CD4-positive, alpha-beta T cell treated with Interleukin-21 for 1 hour (primary cell): ENCODE results near the gene DDA1.

Source experiments
- DNase-seq: peaks from one replicate; pipeline ENCODE4 v3.0.0-alpha.2; 2020

DDA1 gene

DNA sequence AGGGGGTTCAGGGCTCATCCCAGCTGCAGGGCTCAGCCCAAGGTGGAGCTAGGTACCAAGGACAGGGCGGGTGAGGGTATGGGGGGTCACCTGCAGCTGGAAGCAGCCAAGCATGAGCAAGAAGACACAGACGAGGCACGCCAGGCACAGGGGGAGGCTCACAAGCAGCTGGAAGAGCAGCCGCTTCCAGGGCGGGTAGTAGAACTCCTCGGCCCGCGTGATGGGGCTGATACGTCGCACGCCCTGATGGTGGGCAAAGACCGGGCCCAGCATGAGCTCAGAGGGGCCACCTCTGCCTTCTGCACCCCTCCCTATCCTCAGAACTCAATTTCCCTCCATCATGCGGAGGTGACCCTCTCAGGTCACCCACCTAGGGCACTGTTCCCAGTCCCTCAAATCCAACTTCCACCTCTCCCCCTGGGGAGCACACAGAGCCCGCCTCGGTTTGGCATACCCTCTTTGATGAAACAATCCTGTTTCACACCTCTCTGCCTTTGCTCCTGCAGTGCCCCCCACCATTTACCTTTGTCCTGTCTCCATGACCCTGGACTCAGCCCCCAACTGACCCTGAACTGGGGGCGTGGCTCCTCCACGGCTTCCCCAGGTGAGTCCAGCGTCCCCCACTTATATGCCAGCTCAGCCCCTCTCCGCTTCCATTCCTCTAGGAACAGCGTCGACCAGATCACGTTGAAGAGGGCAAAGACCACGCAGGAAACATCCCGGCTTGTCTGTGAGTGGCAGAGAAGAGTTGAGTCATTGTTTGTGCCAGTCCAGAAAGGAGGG, 21.1 kb downstream of the DDA1 start:
- DNase-seq: no peak

DNA sequence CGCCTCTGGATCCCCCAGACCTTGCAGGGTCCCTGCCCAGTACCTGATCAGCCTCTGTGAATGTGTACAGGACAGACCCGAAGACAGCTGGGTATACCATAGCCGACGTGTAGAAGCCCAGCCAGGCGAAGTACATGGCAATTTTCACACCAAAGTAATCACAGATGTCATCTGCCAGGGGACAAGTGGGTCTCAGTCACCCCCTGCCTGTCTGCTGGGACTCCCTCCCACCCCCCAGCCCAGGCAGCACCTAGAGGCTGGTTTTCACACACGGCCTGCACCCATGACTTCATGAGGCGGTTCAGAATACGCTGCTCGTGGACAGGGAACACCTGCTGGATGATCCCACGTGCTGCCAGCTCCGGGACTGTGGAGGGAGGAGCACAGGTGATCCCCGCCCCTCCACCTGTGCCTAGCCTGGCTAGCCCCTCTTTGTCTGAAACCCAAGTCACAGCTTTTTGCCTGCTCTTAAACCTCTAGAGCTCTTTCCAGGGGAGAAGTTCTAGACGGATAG, 21.7 kb downstream of the DDA1 start:
- DNase-seq: no peak

DNA sequence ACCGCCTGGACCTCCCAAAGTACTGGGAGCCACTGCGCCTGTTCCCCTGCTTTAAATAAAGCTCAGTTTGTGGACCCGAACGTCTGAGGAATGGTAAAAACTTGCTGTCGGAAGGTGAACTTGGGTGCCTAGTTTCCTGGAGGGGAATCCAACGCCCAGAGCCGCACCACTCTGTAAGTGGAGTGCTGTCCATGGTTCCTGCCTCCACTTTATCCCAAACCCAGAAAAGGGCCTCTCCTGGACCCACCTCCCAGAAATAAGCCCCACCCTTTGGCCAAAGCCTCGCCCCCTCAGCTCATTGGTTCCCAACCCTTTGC, 23.0 kb downstream of the DDA1 start:
- no peak for DNase-seq

DNA sequence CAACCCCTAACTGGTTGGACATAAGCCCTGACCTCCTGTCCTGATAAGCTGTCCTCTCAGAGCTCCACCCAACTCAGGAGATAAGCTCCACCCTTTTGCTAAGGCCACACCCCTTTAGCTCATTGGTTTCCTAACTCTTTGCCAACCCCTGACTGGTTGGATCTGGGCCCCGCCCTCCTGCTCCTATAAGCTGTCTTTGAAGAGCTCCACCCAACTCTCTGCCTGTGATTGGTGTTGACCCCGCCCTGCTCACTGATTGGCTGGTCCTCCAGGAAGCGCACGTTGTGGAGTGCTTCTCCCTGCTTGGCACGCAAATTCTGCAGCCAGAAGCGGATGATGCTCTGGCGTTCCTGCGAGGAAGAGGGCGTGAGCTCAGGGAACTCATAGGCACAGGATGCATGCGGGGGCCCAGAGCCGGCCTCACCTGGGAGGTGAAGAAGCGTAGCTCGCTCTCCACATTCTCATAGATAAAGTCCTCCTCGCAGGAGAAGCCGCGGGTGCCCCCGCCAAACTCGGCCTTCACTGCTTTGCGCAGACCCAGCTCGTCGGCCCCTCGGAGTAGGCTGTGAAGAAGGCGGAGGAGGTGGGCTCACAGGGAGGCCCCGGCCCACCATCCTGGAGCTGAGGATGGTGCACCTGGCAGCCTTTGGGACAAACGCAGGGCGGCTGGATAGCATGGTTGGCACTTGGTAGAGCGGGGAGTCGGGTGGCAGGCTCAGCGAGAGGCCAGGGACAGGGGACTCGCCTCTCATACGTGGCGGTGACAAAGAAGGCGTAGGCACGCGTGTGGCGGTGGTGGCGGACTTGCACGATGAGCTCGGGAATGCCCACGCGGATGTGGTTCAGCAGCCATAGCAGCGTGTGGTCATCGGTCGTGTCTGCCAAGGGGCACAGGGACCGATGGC, 23.6 kb downstream of the DDA1 start:
- peak; percentile 55 for DNase-seq

DNA sequence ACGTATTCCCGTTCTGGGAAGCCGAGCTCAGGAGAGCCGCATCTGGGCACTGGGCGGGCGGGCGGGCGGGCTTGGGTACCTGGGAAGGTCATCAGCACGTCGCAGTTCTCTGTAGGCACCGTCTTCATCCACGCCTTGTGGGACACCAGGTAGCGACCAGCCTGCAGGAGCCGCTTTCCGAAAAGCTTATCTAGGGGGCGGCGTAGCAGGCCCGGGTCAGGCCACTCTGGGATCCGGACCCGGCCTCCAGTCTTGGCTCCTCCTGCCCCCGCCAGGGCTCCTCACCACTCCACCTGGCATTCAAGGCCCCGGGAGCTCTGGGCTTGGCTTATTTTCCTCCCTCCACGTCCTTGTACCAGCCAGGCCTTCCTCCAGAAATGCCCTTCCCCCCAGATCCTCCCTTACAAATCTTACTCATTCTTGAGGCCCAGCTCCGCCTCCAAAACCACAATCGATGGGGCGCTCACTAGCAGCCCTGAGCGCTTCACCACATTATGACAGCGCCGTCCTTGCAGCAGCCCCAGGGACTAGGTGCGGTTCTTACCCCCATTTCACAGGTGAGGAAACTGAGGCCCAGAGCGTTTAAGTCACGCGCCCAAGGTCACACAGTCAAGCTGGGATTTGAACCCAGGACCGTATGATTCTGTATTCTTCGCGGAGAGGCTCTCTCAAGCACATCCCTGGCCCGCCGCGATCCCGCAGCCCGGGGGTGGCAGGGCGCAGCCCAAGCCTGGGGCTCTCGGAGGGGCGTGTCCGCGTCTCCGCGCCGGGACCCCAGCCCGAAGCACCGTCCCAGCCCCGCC, 24.4 kb downstream of the DDA1 start:
- DNase-seq: peak; percentile 75

DNA sequence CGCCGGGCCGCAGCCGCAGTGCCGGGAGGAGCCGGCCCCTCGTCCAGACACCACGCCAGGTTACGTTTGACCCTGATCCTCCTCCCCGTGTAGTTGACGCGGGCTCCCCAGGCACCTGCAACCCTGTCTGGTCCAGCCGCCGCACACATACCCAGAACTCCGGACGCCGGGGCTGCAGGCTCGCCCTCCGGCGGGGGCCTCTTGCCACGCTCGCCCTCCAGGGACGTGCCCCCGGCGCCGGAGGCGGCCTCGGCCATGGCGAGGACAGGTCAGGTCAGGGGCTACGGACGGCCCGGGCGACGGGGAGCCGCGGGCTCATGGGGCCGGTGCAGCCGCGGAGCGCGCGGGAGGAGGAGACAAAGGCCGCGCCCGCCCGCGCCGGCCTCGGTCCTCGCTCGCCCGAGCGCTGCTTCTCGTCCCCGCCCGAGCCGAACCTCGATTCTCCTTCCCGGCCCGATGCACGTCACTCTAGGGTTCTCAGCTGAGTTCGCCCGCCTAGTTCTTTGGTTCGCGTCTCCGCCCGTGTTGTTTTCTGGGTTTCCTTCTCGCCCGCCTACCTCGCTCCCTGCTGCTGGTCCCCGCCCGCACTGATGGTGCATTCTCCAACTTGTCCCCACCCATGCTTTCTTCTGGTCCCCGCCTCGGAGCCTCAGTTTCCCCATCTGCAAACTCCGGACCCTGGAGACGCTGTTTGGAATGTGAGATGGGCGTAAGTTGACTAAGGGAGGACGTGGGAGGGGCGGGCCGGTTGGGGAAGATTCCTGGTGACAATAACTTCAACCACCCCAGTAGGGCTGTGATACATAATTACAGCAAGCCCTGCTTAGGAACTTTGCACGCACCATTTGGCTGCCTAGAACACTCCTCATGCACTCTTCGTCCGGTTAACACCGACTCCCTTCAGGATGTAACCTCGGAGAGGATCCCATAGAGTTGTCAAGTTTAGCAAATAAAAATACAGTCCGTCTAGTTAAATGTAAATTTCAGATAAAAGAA, 25.3 kb downstream of the DDA1 start, which contains the start of gene ANO8:
Gene ANO8, minus strand, starts transcription at position 442 of the 996 bp plus-strand sequence. Its CDS starts 185 bp downstream, at position 257.
- peak; percentile 99 for DNase-seq

DNA sequence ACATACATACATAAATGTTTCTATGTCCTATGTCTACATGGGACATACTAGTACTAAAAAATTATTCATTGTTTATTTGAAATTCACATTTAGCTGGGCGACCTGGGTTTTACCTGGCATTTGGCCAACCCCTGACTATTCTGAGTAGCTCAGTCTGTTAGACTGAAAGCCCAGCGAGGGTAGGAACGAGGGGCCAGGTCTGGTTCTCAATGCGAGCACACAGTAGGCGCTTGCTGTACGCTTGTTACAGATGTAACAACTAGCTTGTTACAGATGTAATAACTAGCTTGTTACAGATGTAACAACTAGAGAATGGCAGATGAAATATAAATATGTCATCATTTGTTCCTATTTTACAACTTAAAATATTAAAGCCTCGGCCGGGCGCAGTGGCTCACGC, 26.2 kb downstream of the DDA1 start:
- no peak for DNase-seq

DNA sequence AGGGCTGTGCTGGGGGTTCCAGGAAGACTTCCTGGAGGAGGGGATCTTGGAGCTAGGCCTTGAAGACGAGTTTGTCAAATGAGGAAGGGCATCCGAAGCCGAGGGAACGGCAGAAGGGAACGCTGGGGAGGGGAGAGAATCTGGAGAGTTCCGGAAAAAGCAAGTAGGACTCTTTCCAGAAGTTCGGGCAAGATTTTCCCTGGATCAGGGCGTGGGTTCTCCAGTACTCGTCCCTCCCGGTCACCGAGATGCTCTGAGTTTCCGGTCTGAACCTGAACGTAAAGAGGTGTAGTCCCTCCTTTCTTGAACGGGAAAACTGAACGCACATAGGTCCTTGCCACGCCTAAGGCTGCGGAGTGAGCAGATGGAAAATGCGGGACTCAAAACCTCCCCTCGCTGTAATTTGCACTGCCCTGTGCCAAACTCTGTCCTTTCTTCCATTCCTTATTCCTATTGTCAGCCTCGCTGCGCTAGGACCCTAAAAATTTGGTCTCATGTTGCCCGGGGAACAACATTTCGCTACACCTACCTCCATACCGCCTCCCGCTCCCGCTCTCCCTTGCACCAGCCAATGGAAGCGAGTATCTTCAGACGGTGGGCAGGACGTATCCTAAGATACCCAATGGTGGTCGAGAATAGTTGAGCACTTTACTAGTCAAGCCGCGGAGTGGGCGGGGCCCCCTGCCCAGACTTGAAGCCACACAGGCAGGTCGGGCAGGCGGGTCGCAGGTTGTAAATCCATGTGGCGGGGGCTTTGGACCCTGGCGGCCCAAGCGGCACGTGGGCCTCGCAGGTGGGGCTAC, 27.7 kb downstream of the DDA1 start, which contains the start of gene GTPBP3:
Gene GTPBP3, plus strand, starts transcription at position 682 of the 803 bp plus-strand sequence. Its CDS starts 59 bp downstream, at position 741.
- peak; percentile 98 for DNase-seq

DNA sequence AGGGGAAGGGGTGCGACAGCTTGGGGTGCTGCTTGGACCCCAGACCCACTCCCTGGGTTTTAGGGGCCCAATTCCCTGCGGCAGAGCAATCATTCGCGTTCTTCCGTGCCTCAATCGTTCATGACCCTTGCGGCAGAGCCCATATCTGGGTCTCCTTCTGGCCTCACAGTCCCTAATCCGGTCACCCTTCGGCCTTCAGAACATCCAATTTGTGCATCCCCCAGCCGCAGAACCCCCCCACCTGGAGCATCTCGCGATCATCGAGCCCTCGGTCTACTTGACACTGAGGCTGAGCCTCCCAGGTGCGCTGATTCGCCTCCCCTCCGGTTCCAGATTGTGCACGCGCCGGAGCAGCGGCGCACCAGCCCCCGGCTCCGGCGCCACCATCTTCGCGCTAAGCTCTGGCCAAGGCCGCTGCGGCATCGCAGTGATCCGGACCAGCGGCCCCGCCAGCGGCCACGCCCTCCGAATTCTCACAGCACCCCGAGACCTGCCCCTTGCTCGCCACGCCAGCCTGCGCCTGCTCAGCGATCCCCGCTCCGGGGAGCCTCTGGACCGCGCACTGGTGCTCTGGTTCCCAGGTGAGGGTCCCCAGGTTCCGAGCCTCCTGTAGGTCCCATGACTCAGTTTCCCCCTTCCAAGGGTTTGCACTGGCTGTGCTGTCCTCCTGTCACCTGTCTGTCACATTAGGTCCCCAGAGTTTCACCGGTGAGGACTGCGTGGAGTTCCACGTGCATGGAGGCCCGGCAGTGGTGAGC, 28.5 kb downstream of the DDA1 start:
- peak; percentile 26 for DNase-seq

DNA sequence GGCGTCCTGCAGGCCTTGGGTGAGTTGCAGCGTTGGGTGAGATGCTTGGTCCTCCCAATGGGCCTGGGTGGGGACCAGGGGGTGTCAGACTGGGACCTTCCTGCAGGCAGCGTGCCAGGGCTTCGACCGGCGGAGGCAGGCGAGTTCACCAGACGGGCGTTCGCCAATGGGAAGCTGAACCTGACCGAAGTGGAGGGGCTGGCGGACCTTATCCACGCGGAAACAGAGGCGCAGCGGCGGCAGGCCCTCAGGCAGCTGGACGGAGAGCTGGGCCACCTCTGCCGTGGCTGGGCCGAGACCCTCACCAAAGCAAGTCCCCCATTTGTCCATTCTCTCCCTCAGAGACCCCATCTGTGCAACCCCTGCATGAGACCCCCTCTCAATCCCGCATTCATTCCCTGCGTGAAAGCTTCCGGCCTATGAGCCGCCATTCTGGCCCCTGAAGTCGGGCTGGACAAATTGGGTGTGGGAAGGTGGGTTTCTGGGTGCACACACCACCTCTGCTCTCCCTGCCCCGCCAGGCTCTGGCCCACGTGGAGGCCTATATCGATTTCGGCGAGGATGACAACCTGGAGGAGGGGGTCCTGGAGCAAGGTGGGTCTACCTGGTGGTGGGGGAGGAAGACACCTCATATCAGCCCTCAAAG, 29.2 kb downstream of the DDA1 start:
- no peak for DNase-seq

DNA sequence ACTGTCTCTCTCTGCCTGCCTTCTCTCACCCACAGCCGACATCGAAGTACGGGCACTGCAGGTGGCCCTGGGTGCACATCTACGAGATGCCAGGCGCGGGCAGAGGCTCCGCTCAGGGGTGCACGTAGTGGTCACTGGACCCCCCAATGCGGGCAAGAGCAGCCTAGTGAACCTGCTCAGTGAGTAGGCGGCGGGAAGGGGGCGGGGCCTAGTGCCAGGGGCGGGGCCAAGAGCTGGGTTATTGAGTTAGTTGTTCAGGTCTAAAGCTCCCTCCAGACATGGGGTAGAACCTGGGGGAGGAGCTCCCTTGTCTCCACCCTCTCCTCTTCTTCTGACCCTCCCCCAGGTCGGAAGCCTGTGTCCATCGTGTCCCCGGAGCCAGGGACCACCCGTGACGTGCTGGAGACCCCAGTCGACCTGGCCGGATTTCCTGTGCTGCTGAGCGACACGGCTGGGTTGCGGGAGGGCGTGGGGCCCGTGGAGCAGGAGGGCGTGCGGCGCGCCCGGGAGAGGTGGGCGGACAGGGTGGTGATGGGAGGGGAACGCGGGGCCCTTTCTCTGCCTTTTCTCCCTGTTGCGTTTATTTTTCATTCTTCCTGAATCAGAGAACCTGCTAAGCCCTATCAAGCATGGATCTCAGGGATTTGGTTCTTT, 29.9 kb downstream of the DDA1 start:
- DNase-seq: peak; percentile 27

DNA sequence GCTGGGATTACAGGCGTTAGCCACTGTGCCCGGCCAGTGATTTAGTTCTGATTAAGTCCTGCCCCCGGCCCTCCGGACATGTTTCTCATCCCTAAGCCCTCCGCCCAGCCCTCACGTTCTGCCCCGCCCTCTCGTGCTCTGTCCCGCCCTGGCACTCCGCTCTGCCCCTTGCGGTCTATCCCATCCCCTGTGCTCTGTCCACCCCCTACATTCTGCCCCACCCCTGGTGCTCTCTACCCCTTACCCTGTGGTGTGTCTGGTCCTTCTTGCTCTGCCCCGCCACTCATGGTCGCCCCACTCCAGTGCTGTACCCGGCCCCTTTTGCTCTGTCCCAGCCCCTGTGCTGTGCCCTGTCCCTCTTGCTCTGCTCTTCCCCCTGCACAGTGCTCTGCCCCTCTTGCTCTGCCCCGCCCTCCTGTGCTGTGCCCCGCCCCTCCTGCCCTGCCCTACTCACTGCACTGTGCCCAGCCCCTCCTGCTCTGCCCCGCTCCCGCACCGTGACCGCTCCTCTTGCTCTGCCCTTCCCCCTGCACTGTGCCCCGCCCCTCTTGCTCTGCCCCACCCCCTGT, 31.0 kb downstream of the DDA1 start:
- no peak for DNase-seq

DNA sequence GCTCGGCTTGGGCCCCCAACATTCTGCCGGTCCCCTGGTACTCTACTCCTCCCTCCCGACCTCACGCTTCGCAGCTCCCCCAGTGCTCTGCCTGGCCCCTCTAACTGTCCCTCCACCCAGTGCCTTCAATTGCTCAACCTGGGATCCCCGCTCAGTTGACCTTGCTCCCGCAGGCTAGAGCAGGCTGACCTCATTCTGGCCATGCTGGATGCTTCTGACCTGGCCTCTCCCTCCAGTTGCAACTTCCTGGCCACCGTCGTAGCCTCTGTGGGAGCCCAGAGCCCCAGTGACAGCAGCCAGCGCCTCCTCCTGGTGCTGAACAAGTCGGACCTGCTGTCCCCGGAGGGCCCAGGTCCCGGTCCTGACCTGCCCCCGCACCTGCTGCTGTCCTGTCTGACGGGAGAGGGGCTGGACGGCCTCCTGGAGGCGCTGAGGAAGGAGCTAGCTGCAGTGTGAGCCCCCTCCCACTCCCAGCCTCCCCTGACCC, 31.6 kb downstream of the DDA1 start:
- no peak for DNase-seq

DNA sequence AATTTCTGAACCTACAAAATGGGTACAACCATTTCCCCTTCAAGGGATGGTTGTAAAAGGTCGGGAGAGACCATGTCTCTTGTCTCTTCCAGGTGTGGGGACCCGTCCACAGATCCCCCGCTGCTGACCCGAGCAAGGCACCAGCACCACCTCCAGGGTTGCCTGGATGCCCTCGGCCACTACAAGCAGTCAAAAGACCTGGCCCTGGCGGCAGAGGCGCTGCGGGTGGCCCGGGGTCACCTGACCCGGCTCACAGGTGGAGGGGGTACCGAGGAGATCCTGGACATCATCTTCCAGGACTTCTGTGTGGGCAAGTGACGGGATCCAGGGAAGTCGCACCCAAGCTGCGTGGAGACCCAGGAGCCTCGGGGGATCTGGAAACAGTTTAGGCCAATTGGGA, 32.0 kb downstream of the DDA1 start:
- no peak for DNase-seq

DNA sequence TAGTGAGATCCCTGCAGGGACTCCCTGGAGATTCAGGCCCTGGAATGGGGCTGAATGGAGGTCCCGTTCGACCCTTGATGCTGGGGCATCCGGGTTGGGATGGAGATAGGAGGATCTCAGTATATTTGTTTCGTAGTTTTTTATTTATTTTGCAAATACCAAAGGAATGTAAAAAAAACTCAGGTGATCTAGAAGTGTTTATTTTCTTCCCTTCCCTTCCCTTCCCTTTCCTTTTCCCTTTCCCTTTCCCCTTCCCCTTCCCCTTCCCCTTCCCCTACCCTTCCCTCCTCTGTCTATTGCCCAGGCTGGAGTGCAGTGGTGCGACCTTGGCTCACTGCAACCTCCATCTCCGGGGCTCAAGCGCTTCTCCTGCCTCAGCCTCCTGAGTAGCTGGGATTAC, 32.5 kb downstream of the DDA1 start:
- DNase-seq: no peak

DNA sequence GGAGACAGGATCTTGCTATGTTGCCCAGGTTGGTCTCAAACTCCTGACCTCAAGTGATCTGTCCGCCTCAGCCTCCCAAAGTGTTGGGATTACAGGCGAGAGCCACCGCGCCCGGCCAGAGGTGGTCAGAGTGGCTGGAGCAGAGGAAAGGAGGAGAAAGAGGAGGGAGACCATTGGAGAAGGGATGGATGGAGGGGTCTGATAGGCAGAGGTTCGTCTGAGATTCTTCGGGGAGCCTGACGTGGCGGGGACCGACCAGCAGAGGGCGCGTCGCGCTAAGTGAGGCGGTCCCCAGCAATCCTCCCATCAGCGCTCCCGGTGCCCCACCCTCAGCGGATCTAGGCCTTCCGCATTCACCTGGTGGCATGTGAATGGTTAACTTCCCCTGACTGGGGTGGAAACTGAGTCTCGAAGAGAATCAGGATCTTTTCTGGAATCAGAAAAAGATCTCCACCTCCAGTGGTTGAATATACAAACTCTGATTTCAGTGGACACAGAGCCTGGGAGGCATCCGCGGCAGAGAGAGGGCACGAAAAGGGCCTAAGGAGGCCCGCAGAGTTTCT, 36.8 kb downstream of the DDA1 start:
- DNase-seq: peak; percentile 75

DNA sequence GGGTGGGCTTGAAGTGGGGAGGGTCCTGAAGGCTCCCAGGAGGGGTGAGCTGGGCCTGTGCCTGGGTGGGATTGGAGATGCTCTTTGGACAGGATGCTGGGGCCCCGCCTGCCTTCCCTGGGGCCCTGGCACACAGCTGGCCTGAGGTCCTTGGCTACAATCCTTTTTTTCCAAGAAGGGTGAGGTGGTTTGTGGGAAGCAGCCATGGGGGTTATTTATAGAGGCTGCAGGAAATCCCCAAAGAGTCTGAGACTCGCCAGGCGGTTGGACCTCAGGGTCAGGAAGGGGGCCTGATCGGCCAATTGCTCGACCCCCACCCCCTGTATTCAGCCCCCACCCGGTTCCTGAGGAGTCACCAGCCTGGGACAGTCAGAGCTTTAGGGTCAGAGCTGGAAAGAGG, 38.0 kb downstream of the DDA1 start:
- DNase-seq: no peak

DNA sequence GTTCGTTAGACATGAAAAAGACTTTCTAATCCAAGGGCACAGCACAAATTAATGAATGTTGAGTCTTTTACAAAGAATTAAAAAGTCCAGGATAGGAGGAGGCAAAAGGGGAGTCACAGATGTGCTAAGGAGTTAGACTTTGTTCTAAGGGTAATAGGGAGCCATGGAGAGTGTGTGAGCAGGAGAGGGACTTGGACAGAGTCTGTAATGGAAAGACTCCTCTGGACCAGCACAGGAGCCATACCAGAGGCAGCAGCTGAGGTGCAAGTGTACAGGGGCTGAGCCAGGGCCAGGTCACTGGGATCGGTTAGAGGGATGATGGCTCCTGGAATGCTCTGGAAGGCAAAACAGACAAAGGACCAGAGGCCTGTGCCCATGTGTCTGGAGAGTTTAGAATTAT, 38.5 kb downstream of the DDA1 start:
- no peak for DNase-seq
